Mesothelial cell of epicardium (in vitro differentiated cells): ENCODE measurements around the gene CASKIN1. TPM values are rescaled to one million over a fixed set of nuclear protein-coding genes. Genes with fewer than 3 reads are reported as not detected.
"Not testable (repeated sequence)": the region's sequence is repeated elsewhere in the genome, so short reads cannot be mapped to it uniquely, and the experiment has no call there.

Source experiments
- DNase-seq, 2 experiments: peaks; one replicate each; pipeline ENCODE4 v3.0.0; 2021; ENCODE audit warnings: low spot score in 2 of 2; ENCODE audit not compliant: unreplicated experiment in 2 of 2
- H3K27ac Mint-ChIP-seq: 2 replicates; pipeline ENCODE4 v1.8.0; 2021; ENCODE audit warnings: mixed read lengths
- H3K27me3 Mint-ChIP-seq: 2 replicates; pipeline ENCODE4 v1.8.0; 2021; ENCODE audit warnings: low read depth, mixed read lengths
- H3K36me3 Mint-ChIP-seq: 2 replicates; pipeline ENCODE4 v1.8.0; 2021; ENCODE audit warnings: mixed read lengths
- H3K4me1 Mint-ChIP-seq: 2 replicates; pipeline ENCODE4 v1.8.0; 2021; ENCODE audit warnings: mixed read lengths
- H3K4me3 Mint-ChIP-seq: 2 replicates; pipeline ENCODE4 v1.8.0; 2021; ENCODE audit warnings: mild to moderate bottlenecking, moderate library complexity, mixed read lengths
- H3K9me3 Mint-ChIP-seq: 2 replicates; pipeline ENCODE4 v1.8.0; 2021; ENCODE audit warnings: mixed read lengths
- total RNA-seq: library from RNA; stranded (reverse); gene quantifications from 3 replicates; pipeline ENCODE4 v1.2.1, GENCODE V29; 2021
- TF ChIP-seq, protein P1 (sequence below): fragments of 200-600 bp; sonication (generic); IDR thresholded peaks from one replicate; pipeline ENCODE4 v1.5.0; 2021; ENCODE audit warnings: antibody characterized with exemption; ENCODE audit not compliant: unreplicated experiment

CASKIN1 gene
- total RNA-seq, 1 donor from 2014 or later: 8.9 TPM

DNA sequence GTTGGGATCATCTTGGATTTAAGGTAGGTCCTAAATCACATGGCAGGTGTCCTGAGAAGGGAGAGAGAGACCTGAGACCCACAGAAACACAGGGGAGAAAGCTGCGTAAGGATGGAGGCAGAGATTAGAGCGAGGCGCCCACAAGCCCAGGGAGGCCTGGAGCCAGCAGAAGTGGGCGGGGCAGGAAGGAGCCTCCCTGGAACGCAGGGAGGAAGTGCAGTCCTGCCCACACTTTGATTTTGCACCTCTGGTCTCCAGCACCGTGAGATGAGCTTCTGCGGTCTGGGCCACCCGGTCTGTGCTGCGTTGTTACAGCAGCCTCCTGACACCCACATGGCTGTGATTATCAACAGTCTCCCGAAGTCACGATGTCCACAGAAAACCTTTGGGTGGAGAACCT lies 46.2 kb upstream of the CASKIN1 start:
- no peak overlapping the region for H3K27ac Mint-ChIP-seq
- DNase-seq: no peak
- H3K9me3 Mint-ChIP-seq: no peaks in the 10 kb centered on the region
- peaks cover 14% of the 10 kb centered on the region for H3K36me3 Mint-ChIP-seq
- peaks cover 2% of the 10 kb centered on the region for H3K4me1 Mint-ChIP-seq
- H3K4me3 Mint-ChIP-seq: no peak overlapping the region
- TF ChIP-seq, protein P1, sequence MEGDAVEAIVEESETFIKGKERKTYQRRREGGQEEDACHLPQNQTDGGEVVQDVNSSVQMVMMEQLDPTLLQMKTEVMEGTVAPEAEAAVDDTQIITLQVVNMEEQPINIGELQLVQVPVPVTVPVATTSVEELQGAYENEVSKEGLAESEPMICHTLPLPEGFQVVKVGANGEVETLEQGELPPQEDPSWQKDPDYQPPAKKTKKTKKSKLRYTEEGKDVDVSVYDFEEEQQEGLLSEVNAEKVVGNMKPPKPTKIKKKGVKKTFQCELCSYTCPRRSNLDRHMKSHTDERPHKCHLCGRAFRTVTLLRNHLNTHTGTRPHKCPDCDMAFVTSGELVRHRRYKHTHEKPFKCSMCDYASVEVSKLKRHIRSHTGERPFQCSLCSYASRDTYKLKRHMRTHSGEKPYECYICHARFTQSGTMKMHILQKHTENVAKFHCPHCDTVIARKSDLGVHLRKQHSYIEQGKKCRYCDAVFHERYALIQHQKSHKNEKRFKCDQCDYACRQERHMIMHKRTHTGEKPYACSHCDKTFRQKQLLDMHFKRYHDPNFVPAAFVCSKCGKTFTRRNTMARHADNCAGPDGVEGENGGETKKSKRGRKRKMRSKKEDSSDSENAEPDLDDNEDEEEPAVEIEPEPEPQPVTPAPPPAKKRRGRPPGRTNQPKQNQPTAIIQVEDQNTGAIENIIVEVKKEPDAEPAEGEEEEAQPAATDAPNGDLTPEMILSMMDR: no peak
- H3K27me3 Mint-ChIP-seq: peaks cover 15% of the 10 kb centered on the region

DNA sequence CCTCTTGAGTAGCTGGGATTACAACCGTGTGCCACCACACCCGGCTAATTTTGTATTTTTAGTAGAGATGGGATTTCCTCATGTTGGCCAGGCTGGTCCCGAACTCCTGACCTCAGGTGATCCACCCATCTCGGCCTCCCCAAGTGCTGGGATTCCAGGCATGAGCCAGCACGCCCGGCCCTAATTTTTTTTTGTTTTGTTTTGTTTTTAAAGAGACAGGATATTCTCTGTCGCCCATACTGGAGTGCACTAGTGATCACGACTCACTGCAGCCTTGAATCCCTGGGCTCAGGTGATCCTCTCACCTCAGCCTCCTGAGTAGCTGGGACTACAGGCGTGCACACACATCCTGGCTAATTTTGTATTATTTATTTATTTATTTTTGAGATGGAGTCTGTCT lies 43.9 kb upstream of the CASKIN1 start:
- H3K27ac Mint-ChIP-seq, H3K4me1 Mint-ChIP-seq, H3K4me3 Mint-ChIP-seq, H3K9me3 Mint-ChIP-seq, DNase-seq: not testable (repeated sequence)
- H3K36me3 Mint-ChIP-seq: peaks cover 13% of the 10 kb centered on the region
- H3K27me3 Mint-ChIP-seq: peaks cover 36% of the 10 kb centered on the region

- Mint-ChIP-seq H3K27ac (no peak overlapping the region), H3K27me3 (peaks cover 44% of the 10 kb centered on the region), H3K9me3 (no peaks in the 10 kb centered on the region), H3K4me1 (peaks cover 2% of the 10 kb centered on the region), H3K36me3 (peaks cover 18% of the 10 kb centered on the region), H3K4me3 (no peak overlapping the region)
- TF ChIP-seq, protein P1: no peak
- no peak for DNase-seq
These were observed 42.7 kb upstream of the CASKIN1 start for GRCh38 chr16:2238838-2239675.

DNA sequence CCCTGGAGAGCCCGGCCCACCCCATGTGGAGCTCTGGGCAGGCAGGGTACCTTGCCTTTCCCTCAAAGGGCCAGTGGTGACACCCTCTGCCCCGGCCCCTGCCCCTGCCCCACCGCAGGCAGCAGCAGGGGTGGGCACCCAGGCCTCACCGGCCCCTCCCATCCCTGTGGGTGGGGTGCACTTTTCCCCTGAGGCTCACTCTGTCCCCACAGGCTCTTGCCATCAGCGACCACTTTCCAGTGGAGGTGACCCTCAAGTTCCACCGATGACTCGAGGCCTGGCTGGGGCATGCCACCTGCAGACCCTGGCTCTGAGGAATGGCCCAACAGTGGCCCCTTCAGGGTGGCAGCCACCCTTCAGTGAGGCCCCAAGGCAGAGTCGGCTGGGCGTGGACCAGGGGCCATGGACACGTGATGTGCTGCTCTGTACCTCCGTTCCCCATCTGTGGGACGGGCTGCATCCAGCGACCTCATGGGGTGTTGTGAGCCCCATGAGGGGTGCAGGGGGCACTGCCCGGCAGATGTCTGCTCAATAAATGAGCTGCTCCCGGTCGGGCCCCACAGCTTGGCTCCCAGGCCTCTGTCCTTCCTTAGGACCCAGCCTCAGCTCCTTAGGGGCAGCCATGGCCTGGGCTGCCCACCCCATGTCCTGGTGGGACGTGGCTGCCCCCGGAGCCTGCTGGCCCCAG lies 41.9 kb upstream of the CASKIN1 start:
- Mint-ChIP-seq H3K9me3 (no peaks in the 10 kb centered on the region), H3K27ac (no peak overlapping the region), H3K36me3 (peaks cover 16% of the 10 kb centered on the region), H3K4me1 (peaks cover 2% of the 10 kb centered on the region), H3K4me3 (no peak overlapping the region), H3K27me3 (peaks cover 44% of the 10 kb centered on the region)
- no peak for DNase-seq
- TF ChIP-seq, protein P1: no peak

DNA sequence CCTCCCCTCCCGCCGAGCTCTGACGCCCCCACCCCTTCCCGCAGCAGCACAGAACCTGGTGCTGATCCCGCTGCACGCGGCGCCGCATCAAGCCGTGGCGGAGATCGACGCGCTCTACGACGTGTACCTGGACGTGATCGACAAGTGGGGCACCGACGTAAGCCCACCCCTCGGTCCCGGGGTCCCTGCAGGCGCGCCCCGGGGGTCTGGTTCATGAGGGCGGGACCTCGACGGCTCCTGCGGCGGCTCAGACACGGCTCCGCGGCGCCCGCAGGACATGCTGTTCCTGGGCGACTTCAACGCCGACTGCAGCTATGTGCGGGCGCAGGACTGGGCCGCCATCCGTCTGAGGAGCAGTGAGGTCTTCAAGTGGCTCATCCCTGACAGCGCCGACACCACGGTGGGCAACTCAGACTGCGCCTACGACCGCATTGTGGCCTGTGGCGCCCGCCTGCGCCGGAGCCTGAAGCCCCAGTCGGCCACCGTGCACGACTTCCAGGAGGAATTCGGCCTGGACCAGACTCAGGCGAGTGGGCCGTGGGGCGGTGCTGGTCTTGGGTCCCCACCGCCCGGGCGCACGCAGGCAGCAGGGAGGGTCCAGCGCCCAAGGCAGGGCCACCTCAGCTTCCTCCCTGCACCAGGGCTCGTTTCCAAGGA lies 41.2 kb upstream of the CASKIN1 start:
- no peak for DNase-seq
- peaks cover 16% of the 10 kb centered on the region for H3K36me3 Mint-ChIP-seq
- H3K4me1 Mint-ChIP-seq: peaks cover 2% of the 10 kb centered on the region
- H3K27ac Mint-ChIP-seq: no peak overlapping the region
- H3K9me3 Mint-ChIP-seq: no peaks in the 10 kb centered on the region
- TF ChIP-seq, protein P1: no peak
- peak overlapping the region; percentile 46 for H3K4me3 Mint-ChIP-seq
- H3K27me3 Mint-ChIP-seq: peaks cover 44% of the 10 kb centered on the region

DNA sequence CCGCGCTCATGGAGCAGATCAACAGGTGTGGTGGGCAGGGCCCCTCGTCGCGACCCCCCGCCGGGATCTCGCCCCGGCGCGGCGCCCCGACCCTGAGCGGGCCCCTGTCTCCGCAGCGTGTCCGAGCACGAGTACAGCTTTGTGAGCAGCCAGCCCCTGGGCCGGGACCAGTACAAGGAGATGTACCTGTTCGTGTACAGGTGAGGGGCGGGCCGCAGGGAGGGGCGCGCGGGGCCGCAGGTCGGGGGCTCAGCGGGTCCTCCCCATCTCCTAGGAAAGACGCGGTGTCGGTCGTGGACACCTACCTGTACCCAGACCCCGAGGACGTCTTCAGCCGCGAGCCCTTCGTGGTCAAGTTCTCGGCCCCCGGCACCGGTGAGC lies 40.7 kb upstream of the CASKIN1 start:
- peak overlapping the region; percentile 41 for H3K4me3 Mint-ChIP-seq
- H3K36me3 Mint-ChIP-seq: peaks cover 12% of the 10 kb centered on the region
- no peaks in the 10 kb centered on the region for H3K9me3 Mint-ChIP-seq
- H3K27ac Mint-ChIP-seq: no peak overlapping the region
- TF ChIP-seq, protein P1: no peak
- no peak for DNase-seq
- peaks cover 44% of the 10 kb centered on the region for H3K27me3 Mint-ChIP-seq
- peaks cover 2% of the 10 kb centered on the region for H3K4me1 Mint-ChIP-seq
